ENCODE results near the gene BMPR1B.
"Not testable (repeated sequence)": the region's sequence is repeated elsewhere in the genome, so short reads cannot be mapped to it uniquely, and the experiment has no call there.

BMPR1B gene

GRCh38 chr4:95059663-95060062 is 301.9 kb downstream of the BMPR1B start:
- Histone ChIP-seq H3K4me3 (ENCODE audit: insufficient read depth, low read depth, low read length, poor library complexity, severe bottlenecking) (no peak overlapping the region), H3K27me3 (replicated peaks; ENCODE audit: control insufficient read depth, insufficient read depth, low read length, poor library complexity, severe bottlenecking) (no peaks in the 10 kb centered on the region), H3K27ac (ENCODE audit: insufficient read depth, low read length, poor library complexity, severe bottlenecking) (no peak overlapping the region), H3K36me3 (ENCODE audit: control insufficient read depth, insufficient read depth, low read length) (no peaks in the 10 kb centered on the region), H3K4me1 (ENCODE audit: control insufficient read depth, insufficient read depth, low read length, poor library complexity, severe bottlenecking) (no peaks in the 10 kb centered on the region), H3K9me3 (ENCODE audit: control insufficient read depth, low read length) (no peaks in the 10 kb centered on the region)
- no peak for DNase-seq

- Histone ChIP-seq H3K4me1 (ENCODE audit: control insufficient read depth, insufficient read depth, low read length, poor library complexity, severe bottlenecking) (no peaks in the 10 kb centered on the region), H3K4me3 (ENCODE audit: insufficient read depth, low read depth, low read length, poor library complexity, severe bottlenecking) (no peak overlapping the region), H3K27me3 (replicated peaks; ENCODE audit: control insufficient read depth, insufficient read depth, low read length, poor library complexity, severe bottlenecking) (no peaks in the 10 kb centered on the region), H3K36me3 (ENCODE audit: control insufficient read depth, insufficient read depth, low read length) (no peaks in the 10 kb centered on the region), H3K27ac (ENCODE audit: insufficient read depth, low read length, poor library complexity, severe bottlenecking) (no peak overlapping the region), H3K9me3 (ENCODE audit: control insufficient read depth, low read length) (no peaks in the 10 kb centered on the region)
- DNase-seq, result no peak
Observed at GRCh38 chr4:95061220-95061619, 303.5 kb downstream of the BMPR1B start.

GRCh38 chr4:95061801-95062200 is 304.0 kb downstream of the BMPR1B start:
- H3K9me3 ChIP-seq (ENCODE audit: control insufficient read depth, low read length); H3K4me3 ChIP-seq (ENCODE audit: insufficient read depth, low read depth, low read length, poor library complexity, severe bottlenecking); H3K4me1 ChIP-seq (ENCODE audit: control insufficient read depth, insufficient read depth, low read length, poor library complexity, severe bottlenecking); DNase-seq; H3K27ac ChIP-seq (ENCODE audit: insufficient read depth, low read length, poor library complexity, severe bottlenecking); H3K27me3 ChIP-seq (replicated peaks; ENCODE audit: control insufficient read depth, insufficient read depth, low read length, poor library complexity, severe bottlenecking); H3K36me3 ChIP-seq (ENCODE audit: control insufficient read depth, insufficient read depth, low read length): not testable (repeated sequence)

GRCh38 chr4:95066050-95066449 is 308.3 kb downstream of the BMPR1B start:
- Histone ChIP-seq H3K4me1 (ENCODE audit: control insufficient read depth, insufficient read depth, low read length, poor library complexity, severe bottlenecking) (no peaks in the 10 kb centered on the region), H3K27me3 (replicated peaks; ENCODE audit: control insufficient read depth, insufficient read depth, low read length, poor library complexity, severe bottlenecking) (no peaks in the 10 kb centered on the region), H3K27ac (ENCODE audit: insufficient read depth, low read length, poor library complexity, severe bottlenecking) (no peak overlapping the region), H3K9me3 (ENCODE audit: control insufficient read depth, low read length) (no peaks in the 10 kb centered on the region), H3K36me3 (ENCODE audit: control insufficient read depth, insufficient read depth, low read length) (no peaks in the 10 kb centered on the region), H3K4me3 (ENCODE audit: insufficient read depth, low read depth, low read length, poor library complexity, severe bottlenecking) (no peak overlapping the region)
- no peak for DNase-seq

- DNase-seq, result no peak
- Histone ChIP-seq H3K9me3 (ENCODE audit: control insufficient read depth, low read length) (no peaks in the 10 kb centered on the region), H3K36me3 (ENCODE audit: control insufficient read depth, insufficient read depth, low read length) (no peaks in the 10 kb centered on the region), H3K27ac (ENCODE audit: insufficient read depth, low read length, poor library complexity, severe bottlenecking) (no peak overlapping the region), H3K4me1 (ENCODE audit: control insufficient read depth, insufficient read depth, low read length, poor library complexity, severe bottlenecking) (no peaks in the 10 kb centered on the region), H3K27me3 (replicated peaks; ENCODE audit: control insufficient read depth, insufficient read depth, low read length, poor library complexity, severe bottlenecking) (no peaks in the 10 kb centered on the region), H3K4me3 (ENCODE audit: insufficient read depth, low read depth, low read length, poor library complexity, severe bottlenecking) (no peak overlapping the region)
Observed at GRCh38 chr4:95068401-95068800, 310.6 kb downstream of the BMPR1B start.

GRCh38 chr4:95068818-95069478 is 311.2 kb downstream of the BMPR1B start:
- no peak for DNase-seq

GRCh38 chr4:95071851-95072250 is 314.1 kb downstream of the BMPR1B start:
- H3K27ac ChIP-seq (ENCODE audit: insufficient read depth, low read length, poor library complexity, severe bottlenecking), result no peak overlapping the region
- H3K4me3 ChIP-seq (ENCODE audit: insufficient read depth, low read depth, low read length, poor library complexity, severe bottlenecking), result no peak overlapping the region
- H3K27me3 ChIP-seq (replicated peaks; ENCODE audit: control insufficient read depth, insufficient read depth, low read length, poor library complexity, severe bottlenecking), result no peaks in the 10 kb centered on the region
- DNase-seq, result no peak
- no peaks in the 10 kb centered on the region for H3K4me1 ChIP-seq (ENCODE audit: control insufficient read depth, insufficient read depth, low read length, poor library complexity, severe bottlenecking)
- H3K9me3 ChIP-seq (ENCODE audit: control insufficient read depth, low read length), result no peaks in the 10 kb centered on the region
- H3K36me3 ChIP-seq (ENCODE audit: control insufficient read depth, insufficient read depth, low read length), result no peaks in the 10 kb centered on the region

More at GRCh38 chr4:95068818-95069478, 311.2 kb downstream of the BMPR1B start:
- Histone ChIP-seq H3K9me3 (ENCODE audit: control insufficient read depth, low read length) (no peaks in the 10 kb centered on the region), H3K36me3 (ENCODE audit: control insufficient read depth, insufficient read depth, low read length) (no peaks in the 10 kb centered on the region), H3K27me3 (replicated peaks; ENCODE audit: control insufficient read depth, insufficient read depth, low read length, poor library complexity, severe bottlenecking) (no peaks in the 10 kb centered on the region), H3K4me1 (ENCODE audit: control insufficient read depth, insufficient read depth, low read length, poor library complexity, severe bottlenecking) (no peaks in the 10 kb centered on the region), H3K4me3 (ENCODE audit: insufficient read depth, low read depth, low read length, poor library complexity, severe bottlenecking) (no peak overlapping the region), H3K27ac (ENCODE audit: insufficient read depth, low read length, poor library complexity, severe bottlenecking) (no peak overlapping the region)

- no peak for DNase-seq
- no peaks in the 10 kb centered on the region for H3K9me3 ChIP-seq (ENCODE audit: control insufficient read depth, low read length)
- no peak overlapping the region for H3K27ac ChIP-seq (ENCODE audit: insufficient read depth, low read length, poor library complexity, severe bottlenecking)
- H3K4me3 ChIP-seq (ENCODE audit: insufficient read depth, low read depth, low read length, poor library complexity, severe bottlenecking), result no peak overlapping the region
- no peaks in the 10 kb centered on the region for H3K4me1 ChIP-seq (ENCODE audit: control insufficient read depth, insufficient read depth, low read length, poor library complexity, severe bottlenecking)
- no peaks in the 10 kb centered on the region for H3K27me3 ChIP-seq (replicated peaks; ENCODE audit: control insufficient read depth, insufficient read depth, low read length, poor library complexity, severe bottlenecking)
- no peaks in the 10 kb centered on the region for H3K36me3 ChIP-seq (ENCODE audit: control insufficient read depth, insufficient read depth, low read length)
Observed at GRCh38 chr4:95073646-95074045, 315.9 kb downstream of the BMPR1B start.

- no peak for DNase-seq
Observed at GRCh38 chr4:95077864-95078263, 320.1 kb downstream of the BMPR1B start.

GRCh38 chr4:95080969-95081368 is 323.2 kb downstream of the BMPR1B start:
- no peak for DNase-seq
- H3K27me3 ChIP-seq (replicated peaks; ENCODE audit: control insufficient read depth, insufficient read depth, low read length, poor library complexity, severe bottlenecking), result peaks cover 5% of the 10 kb centered on the region
- H3K36me3 ChIP-seq (ENCODE audit: control insufficient read depth, insufficient read depth, low read length), result no peaks in the 10 kb centered on the region
- no peaks in the 10 kb centered on the region for H3K9me3 ChIP-seq (ENCODE audit: control insufficient read depth, low read length)
- H3K4me3 ChIP-seq (ENCODE audit: insufficient read depth, low read depth, low read length, poor library complexity, severe bottlenecking), result no peak overlapping the region
- no peaks in the 10 kb centered on the region for H3K4me1 ChIP-seq (ENCODE audit: control insufficient read depth, insufficient read depth, low read length, poor library complexity, severe bottlenecking)
- no peak overlapping the region for H3K27ac ChIP-seq (ENCODE audit: insufficient read depth, low read length, poor library complexity, severe bottlenecking)

More at GRCh38 chr4:95077864-95078263, 320.1 kb downstream of the BMPR1B start:
- no peaks in the 10 kb centered on the region for H3K36me3 ChIP-seq (ENCODE audit: control insufficient read depth, insufficient read depth, low read length)
- no peaks in the 10 kb centered on the region for H3K9me3 ChIP-seq (ENCODE audit: control insufficient read depth, low read length)
- no peaks in the 10 kb centered on the region for H3K4me1 ChIP-seq (ENCODE audit: control insufficient read depth, insufficient read depth, low read length, poor library complexity, severe bottlenecking)
- no peak overlapping the region for H3K27ac ChIP-seq (ENCODE audit: insufficient read depth, low read length, poor library complexity, severe bottlenecking)
- no peak overlapping the region for H3K4me3 ChIP-seq (ENCODE audit: insufficient read depth, low read depth, low read length, poor library complexity, severe bottlenecking)
- no peaks in the 10 kb centered on the region for H3K27me3 ChIP-seq (replicated peaks; ENCODE audit: control insufficient read depth, insufficient read depth, low read length, poor library complexity, severe bottlenecking)
